ENCODE measurements around the gene ERCC1. TPM values are rescaled to one million over a fixed set of nuclear protein-coding genes. Genes with fewer than 3 reads are reported as not detected.
"Not testable (repeated sequence)": the region's sequence is repeated elsewhere in the genome, so short reads cannot be mapped to it uniquely, and the experiment has no call there.

The ERCC1 gene
- polyA plus RNA-seq, 1 of the 3 experiments (the other 2 are of a cell fraction): 95.3 TPM

- 93% methylated on average over 11 of the region's 11 CpGs for WGBS (ENCODE audit: low lambda C conversion rate)
- H3K9ac ChIP-seq; DNase-seq; H3K4me3 ChIP-seq (ENCODE audit: low read depth in 2 of 2, low read length in 1 of 2); H3K9me2 ChIP-seq; H4K20me1 ChIP-seq (ENCODE audit: insufficient read depth); H3K79me2 ChIP-seq (ENCODE audit: insufficient read depth); POLR2A ChIA-PET; H3K9me3 ChIP-seq; H3K36me3 ChIP-seq (replicated peaks in 1 of 2; ENCODE audit: control insufficient read depth in 1 of 2, insufficient read depth in 2 of 2, low read length in 1 of 2); H2AFZ ChIP-seq (ENCODE audit: low read depth); H3K27me3 ChIP-seq (ENCODE audit: insufficient read depth); H3K4me2 ChIP-seq: not testable (repeated sequence)
- Histone ChIP-seq H3K27ac (ENCODE audit: low read depth in 2 of 2, low read length in 1 of 2) (peak overlapping the region in 1 of 2 experiments; percentile 75; a peak in 1 of 4 replicates), H3K4me1 (ENCODE audit: control insufficient read depth in 1 of 2, insufficient read depth in 2 of 2, low read depth in 1 of 2, low read length in 1 of 2) (peaks cover 2 to 14% of the 10 kb centered on the region in 2 experiments; a peak in 3 of 4 replicates), H3F3A (replicated peaks; ENCODE audit: insufficient read depth) (peaks cover 45% of the 10 kb centered on the region)
- CTCF ChIA-PET: interaction anchor here (0.9 to 9.3 kb wide), 4 partner anchors 9 to 56 kb away, joined by 3 to 112 read pairs (median 70); no protein-coding TSS in a partner anchor
These were observed 6.2 kb upstream of the ERCC1 start for GRCh38 chr19:45429896-45430295.

GRCh38 chr19:45428384-45429231, 4.9 kb upstream of the ERCC1 start:
- Histone ChIP-seq H3K27me3 (ENCODE audit: insufficient read depth) (no peaks in the 10 kb centered on the region), H3F3A (replicated peaks; ENCODE audit: insufficient read depth) (peaks cover 56% of the 10 kb centered on the region), H3K9me3 (no peaks in the 10 kb centered on the region), H3K9ac (peak overlapping the region; percentile 89), H3K9me2 (no peaks in the 10 kb centered on the region), H3K4me1 (ENCODE audit: control insufficient read depth in 1 of 2, insufficient read depth in 2 of 2, low read depth in 1 of 2, low read length in 1 of 2) (peaks cover 8 to 19% of the 10 kb centered on the region in 2 experiments), H3K27ac (ENCODE audit: low read depth in 2 of 2, low read length in 1 of 2) (peak overlapping the region in 1 of 2 experiments; percentile 75; a peak in 2 of 4 replicates), H3K79me2 (ENCODE audit: insufficient read depth) (no peaks in the 10 kb centered on the region; the same call in 1 of the 2 replicates), H3K4me2 (peak overlapping the region; percentile 91), H3K36me3 (replicated peaks in 1 of 2; ENCODE audit: control insufficient read depth in 1 of 2, insufficient read depth in 2 of 2, low read length in 1 of 2) (no peaks in the 10 kb centered on the region), H4K20me1 (ENCODE audit: insufficient read depth) (no peaks in the 10 kb centered on the region), H2AFZ (ENCODE audit: low read depth) (peak overlapping the region; percentile 89), H3K4me3 (ENCODE audit: low read depth in 2 of 2, low read length in 1 of 2) (peak overlapping the region; percentile 50 to 63)
- 9% methylated on average over 30 of the region's 73 CpGs for WGBS (ENCODE audit: low lambda C conversion rate)
- DNase-seq: peak; percentile 83
- TF ChIP-seq MEF2A (IDR thresholded peaks at IDR 0.05; ENCODE audit: borderline replicate concordance, low read depth): peak; percentile 87; the same call in 1 of the 2 replicates
- no peak for TF ChIP-seq FOXM1 (IDR thresholded peaks at IDR 0.05; ENCODE audit: low read depth)
- TF ChIP-seq TCF12 (IDR thresholded peaks at IDR 0.05): no peak
- TF ChIP-seq MXI1 (IDR thresholded peaks at IDR 0.05; ENCODE audit: low read depth, low read length): no peak
- peak; percentile 63 for TF ChIP-seq CTCF (IDR thresholded peaks at IDR 0.05)
- TF ChIP-seq FOSL2 (IDR thresholded peaks at IDR 0.05; ENCODE audit: borderline replicate concordance, low read depth): peak; percentile 52
- no peak for TF ChIP-seq TAF1 (IDR thresholded peaks at IDR 0.05; ENCODE audit: borderline replicate concordance, low read depth, low read length)
- no peak for TF ChIP-seq YY1 (IDR thresholded peaks at IDR 0.05; ENCODE audit: low read depth)
- TF ChIP-seq USF2 (IDR thresholded peaks at IDR 0.05; ENCODE audit: borderline replicate concordance, low read depth, low read length): no peak
- ChIA-PET POLR2A (interaction anchor here (0.8 kb wide), 1 partner anchor 50 kb away, joined by 5 read pairs; no protein-coding TSS in a partner anchor), CTCF (interaction anchor here (0.7 to 9.3 kb wide), 17 partner anchors 11 to 341 kb away, joined by 3 to 112 read pairs (median 3); partner anchors contain the start of genes OPA3, QPCTL and RTN2)

All from SK-N-SH (cell line).